ENCODE results near the gene MYLK.

MYLK gene

DNA sequence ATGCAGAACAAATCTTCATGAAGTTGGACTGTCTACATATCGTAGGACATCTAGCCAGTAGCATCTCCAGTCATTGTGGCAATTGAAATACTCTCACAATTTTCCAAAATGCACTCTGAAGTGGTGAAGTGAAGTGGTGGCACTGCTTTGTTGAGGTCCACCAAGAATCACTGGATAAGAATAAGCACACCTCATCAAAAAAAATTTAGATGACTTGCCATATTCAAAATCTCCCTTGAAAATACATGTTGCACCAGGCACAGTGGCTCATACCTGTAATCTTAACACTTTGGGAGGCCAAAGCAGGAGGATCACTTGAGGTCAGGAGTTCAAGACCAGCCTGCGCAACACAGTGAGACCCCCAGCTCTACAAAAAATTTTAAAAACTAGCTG lies 312.2 kb downstream of the MYLK start:
- DNase-seq = no peak

DNA sequence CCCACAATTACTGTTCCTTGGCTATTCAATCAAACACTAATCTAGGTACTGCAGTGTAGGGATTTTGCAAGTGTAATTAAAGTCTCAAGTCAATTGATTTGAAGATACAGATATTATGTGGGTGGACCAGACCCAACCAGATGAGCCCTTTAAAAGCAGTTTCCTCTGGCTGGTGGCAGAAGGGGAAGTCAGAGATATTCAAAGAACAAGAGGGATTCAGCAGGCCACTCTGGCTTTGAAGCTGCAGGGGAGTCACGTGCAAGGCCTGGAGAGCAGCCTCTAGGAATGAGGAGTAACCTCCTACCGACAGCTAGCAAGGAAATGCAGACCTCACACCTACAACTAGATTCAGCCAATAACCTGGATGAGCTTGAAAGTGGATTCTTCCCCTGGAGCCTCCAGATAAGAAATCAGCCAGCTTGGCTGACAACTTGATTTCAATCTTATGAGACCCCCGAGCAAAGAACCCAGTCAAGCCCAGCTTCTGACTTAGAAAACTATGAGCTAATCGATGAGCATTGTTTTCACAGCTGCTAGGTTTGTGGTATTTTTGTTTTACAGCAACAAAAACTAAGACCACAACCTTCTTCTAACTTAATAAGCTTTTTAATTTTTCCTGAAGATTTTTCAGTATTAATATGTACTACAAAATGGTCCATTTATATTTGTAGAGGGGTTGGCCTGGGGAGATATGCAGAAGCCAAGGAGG lies 312.7 kb downstream of the MYLK start:
- no peak for DNase-seq

DNA sequence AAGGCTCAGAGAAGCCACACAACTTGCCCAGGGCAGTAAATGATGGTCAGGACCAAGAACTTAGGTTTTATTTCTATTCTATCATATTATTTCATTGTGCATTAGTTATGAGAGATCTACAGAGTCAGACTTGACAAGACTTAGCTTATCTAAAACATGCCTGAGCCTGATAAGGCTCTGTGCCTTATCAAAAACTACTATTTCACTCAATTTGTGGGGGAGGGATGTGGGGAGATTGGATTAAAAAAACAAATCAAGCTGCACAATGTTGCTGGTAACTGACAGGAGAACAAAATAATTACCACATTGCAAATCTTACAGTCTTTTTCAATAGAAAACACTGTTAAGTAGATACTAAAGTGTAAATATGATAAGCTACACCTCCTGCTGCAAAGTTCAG lies 315.3 kb downstream of the MYLK start:
- DNase-seq = no peak

DNA sequence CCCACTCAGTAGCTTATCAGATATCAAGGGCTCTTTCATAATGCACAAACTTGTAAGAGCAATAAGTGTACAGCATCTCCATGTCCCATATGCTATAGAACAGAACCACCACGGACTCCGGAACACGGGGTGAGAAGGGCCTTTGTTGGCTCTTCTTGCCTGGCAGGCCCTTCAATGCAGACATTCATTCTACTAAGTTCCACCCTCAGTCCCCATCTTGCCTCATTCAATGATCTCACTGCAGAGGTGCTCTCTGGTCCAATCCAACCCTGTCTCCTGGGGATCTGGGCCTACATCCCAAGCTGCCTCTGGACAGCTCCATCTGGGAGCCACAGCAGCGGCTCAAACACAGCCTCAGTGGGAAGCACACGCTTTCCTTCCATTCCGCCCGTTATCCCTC lies 316.1 kb downstream of the MYLK start:
- no peak for DNase-seq

DNA sequence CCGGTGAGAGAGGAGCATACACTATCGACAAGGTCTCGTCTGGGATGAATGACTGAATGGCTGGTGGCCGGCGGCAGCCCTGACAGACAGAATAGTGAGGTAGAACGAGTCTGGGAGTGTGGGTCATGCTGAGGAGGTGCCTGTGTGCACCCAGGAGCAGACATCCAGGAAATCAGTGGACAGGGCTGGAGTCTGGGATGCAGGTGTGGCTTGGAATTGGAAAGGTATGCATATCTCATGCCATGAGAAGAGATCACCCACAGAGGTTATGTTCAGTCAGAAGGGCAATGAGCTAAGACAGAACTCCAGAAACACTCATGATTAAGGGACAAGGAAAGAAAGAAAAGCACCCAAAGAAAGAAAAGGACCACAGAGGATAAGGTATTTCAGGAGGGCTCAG lies 320.1 kb downstream of the MYLK start:
- DNase-seq = no peak

DNA sequence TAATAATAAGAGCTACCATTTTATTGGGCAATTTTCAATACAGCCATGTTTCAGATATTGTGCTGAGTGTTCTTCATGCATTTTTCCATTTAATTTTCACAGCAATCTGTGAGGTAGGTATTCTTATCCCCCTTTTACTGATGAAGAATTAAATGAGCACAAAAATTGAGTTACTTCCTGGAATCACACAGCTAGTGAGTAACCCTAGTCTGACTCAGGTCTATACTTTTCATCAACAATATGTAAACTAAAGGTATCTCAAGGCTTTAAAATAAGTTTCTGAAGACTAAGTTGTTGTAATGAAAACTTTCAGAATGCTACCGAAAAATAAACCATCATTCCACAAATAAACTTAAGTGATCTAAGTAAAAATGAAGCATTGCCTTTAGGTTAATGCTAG lies 321.6 kb downstream of the MYLK start:
- DNase-seq = no peak

DNA sequence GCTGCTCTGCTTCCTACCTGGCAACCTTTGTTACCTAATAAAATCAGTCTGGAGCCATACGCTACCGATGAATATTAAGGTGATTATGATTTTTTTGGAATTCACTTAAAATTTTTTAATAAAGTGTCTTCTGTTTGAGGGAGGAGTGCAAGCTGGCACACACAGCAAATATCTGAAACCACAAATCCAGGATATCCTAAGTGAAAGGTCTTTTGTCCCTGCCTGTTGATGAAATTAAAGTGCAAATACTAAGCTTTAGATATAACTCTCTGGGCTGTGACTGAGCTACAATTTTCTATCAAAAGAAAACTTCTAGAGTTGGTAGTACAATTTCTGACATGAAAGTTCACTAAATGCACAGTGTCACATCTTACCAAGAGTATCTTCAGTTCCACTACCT lies 322.9 kb downstream of the MYLK start:
- no peak for DNase-seq

Data from NCI-H510A (cell line).